SU-DHL-6 (cell line): ENCODE measurements around the gene TEDC1.

Experiments
- EZH2phosphoT487 ChIP-seq: fragments of 200-600 bp; sonication (generic), shearing (Covaris generic); conservative IDR thresholded peaks from 2 replicates; pipeline ENCODE4 v1.6.1; 2018; ENCODE audit warnings: mild to moderate bottlenecking, antibody characterized with exemption, low read length, moderate library complexity, mixed read lengths
- TF ChIP-seq, protein P1 (sequence below): fragments of 200-600 bp; sonication (generic); IDR thresholded peaks from one replicate; pipeline ENCODE4 v1.5.1; 2017; ENCODE audit warnings: antibody characterized with exemption, mild to moderate bottlenecking, low read length, moderate library complexity; ENCODE audit not compliant: insufficient read depth, poor library complexity, severe bottlenecking

DNA sequence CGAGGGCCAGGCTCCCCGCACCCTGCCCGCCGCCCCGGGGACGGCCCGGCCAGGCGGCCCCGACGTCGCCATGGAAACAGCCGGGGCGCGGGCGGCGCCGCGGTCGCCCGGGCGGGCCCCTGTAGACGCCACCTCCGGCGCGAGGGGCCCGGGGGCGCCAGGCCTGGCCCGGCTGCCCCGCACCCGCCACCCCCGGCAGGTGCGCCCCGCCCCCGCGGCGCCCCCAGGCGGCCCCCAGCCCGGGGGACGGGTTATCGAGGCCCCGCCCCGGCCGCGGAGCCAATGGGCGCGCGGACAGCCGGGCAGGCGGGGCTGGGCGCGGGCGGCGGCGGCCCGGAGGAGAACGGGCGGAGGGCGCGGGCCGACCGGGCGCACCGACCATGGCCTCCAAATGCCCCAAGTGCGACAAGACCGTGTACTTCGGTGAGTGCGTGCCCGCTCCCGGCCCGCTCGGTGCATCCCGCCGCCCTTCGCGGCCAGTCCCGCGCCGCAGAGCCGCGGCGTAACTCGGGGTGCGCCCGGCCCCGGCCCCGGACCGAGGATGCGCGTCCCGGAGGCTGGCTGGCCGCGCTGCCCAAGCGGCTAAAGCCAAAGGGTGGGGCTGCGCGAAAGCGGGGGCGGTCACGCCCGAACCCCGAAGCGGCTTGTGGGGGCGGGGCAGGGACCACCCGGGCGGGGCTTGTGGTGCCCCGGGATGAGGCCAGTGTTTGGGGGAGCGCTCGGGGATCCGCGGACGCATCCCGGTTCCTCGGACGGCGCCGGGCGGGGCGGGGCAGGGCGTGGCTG lies 16.4 kb upstream of the TEDC1 start, which contains the start of gene CRIP2:
- TF ChIP-seq, protein P1, sequence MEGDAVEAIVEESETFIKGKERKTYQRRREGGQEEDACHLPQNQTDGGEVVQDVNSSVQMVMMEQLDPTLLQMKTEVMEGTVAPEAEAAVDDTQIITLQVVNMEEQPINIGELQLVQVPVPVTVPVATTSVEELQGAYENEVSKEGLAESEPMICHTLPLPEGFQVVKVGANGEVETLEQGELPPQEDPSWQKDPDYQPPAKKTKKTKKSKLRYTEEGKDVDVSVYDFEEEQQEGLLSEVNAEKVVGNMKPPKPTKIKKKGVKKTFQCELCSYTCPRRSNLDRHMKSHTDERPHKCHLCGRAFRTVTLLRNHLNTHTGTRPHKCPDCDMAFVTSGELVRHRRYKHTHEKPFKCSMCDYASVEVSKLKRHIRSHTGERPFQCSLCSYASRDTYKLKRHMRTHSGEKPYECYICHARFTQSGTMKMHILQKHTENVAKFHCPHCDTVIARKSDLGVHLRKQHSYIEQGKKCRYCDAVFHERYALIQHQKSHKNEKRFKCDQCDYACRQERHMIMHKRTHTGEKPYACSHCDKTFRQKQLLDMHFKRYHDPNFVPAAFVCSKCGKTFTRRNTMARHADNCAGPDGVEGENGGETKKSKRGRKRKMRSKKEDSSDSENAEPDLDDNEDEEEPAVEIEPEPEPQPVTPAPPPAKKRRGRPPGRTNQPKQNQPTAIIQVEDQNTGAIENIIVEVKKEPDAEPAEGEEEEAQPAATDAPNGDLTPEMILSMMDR = no peak
- no peak for TF ChIP-seq EZH2phosphoT487
